Astrocyte (in vitro differentiated cells and primary cell): ENCODE data around the gene YJEFN3.

Source experiments
- EZH2 ChIP-seq: IDR thresholded peaks from 2 replicates; pipeline ENCODE4 v1.6.1; 2012; ENCODE audit warnings: mild to moderate bottlenecking, low read length, inconsistent platforms; ENCODE audit not compliant: insufficient read depth
- TF ChIP-seq, protein P1 (sequence below): IDR thresholded peaks from 2 replicates; pipeline ENCODE4 v1.5.1; 2011; ENCODE audit warnings: low read depth, mild to moderate bottlenecking, inconsistent platforms, low read length, moderate library complexity; ENCODE audit not compliant: insufficient read depth

DNA sequence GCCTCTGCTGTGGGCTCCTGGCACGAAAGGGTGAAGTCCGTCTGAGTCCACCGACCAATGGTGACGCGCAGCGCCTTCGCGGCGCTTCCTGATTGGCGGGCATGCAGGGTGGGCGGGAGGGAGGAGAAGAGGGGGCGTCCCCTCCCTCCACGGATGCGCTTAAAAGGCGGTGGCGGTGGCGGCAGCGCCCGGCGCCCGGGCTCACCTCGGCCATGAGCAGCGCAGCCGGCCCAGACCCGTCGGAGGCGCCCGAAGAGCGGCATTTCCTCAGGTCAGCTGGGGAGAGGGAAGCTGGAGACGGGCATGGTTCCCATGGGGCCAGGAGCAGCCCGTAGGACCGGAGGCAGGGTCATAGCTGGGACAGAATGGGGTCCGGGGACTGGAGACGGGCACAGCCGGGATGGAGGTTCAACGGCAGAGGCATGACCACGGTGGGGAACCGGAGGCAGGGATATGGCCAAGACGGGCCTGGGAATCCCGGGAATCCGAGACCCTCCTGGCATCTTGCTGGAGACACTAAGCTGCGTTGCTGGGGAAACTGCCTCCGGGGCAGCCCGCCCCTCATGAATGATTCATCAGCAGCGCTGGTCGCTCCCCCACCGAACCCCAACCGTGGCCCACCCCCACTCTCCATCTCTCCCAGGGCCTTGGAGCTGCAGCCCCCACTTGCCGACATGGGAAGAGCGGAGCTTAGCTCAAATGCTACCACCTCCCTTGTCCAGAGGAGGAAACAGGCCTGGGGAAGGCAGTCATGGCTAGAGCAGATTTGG, at the start of gene YJEFN3:
- TF ChIP-seq, protein P1, sequence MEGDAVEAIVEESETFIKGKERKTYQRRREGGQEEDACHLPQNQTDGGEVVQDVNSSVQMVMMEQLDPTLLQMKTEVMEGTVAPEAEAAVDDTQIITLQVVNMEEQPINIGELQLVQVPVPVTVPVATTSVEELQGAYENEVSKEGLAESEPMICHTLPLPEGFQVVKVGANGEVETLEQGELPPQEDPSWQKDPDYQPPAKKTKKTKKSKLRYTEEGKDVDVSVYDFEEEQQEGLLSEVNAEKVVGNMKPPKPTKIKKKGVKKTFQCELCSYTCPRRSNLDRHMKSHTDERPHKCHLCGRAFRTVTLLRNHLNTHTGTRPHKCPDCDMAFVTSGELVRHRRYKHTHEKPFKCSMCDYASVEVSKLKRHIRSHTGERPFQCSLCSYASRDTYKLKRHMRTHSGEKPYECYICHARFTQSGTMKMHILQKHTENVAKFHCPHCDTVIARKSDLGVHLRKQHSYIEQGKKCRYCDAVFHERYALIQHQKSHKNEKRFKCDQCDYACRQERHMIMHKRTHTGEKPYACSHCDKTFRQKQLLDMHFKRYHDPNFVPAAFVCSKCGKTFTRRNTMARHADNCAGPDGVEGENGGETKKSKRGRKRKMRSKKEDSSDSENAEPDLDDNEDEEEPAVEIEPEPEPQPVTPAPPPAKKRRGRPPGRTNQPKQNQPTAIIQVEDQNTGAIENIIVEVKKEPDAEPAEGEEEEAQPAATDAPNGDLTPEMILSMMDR: no peak
- no peak for TF ChIP-seq EZH2
